Stimulated activated naive CD8-positive, alpha-beta T cell treated with anti-CD3 and anti-CD28 coated beads, Interleukin-15, Interleukin-2, amounts not matched to agents 100 U/mL and 50 U/mL, for 24 hours (primary cell): ENCODE measurements around the gene CACNA2D4.
"Not testable (repeated sequence)": the region's sequence is repeated elsewhere in the genome, so short reads cannot be mapped to it uniquely, and the experiment has no call there.

ENCODE experiments used
- ATAC-seq: fragments of 150-1000 bp; cut with Tn5 transposase; one replicate; pipeline ENCODE4 v1.10.0; 2021
- DNase-seq: peaks from one replicate; pipeline ENCODE4 v3.0.0; 2021

Gene CACNA2D4, protein sequence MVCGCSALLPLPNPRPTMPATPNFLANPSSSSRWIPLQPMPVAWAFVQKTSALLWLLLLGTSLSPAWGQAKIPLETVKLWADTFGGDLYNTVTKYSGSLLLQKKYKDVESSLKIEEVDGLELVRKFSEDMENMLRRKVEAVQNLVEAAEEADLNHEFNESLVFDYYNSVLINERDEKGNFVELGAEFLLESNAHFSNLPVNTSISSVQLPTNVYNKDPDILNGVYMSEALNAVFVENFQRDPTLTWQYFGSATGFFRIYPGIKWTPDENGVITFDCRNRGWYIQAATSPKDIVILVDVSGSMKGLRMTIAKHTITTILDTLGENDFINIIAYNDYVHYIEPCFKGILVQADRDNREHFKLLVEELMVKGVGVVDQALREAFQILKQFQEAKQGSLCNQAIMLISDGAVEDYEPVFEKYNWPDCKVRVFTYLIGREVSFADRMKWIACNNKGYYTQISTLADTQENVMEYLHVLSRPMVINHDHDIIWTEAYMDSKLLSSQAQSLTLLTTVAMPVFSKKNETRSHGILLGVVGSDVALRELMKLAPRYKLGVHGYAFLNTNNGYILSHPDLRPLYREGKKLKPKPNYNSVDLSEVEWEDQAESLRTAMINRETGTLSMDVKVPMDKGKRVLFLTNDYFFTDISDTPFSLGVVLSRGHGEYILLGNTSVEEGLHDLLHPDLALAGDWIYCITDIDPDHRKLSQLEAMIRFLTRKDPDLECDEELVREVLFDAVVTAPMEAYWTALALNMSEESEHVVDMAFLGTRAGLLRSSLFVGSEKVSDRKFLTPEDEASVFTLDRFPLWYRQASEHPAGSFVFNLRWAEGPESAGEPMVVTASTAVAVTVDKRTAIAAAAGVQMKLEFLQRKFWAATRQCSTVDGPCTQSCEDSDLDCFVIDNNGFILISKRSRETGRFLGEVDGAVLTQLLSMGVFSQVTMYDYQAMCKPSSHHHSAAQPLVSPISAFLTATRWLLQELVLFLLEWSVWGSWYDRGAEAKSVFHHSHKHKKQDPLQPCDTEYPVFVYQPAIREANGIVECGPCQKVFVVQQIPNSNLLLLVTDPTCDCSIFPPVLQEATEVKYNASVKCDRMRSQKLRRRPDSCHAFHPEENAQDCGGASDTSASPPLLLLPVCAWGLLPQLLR

DNA sequence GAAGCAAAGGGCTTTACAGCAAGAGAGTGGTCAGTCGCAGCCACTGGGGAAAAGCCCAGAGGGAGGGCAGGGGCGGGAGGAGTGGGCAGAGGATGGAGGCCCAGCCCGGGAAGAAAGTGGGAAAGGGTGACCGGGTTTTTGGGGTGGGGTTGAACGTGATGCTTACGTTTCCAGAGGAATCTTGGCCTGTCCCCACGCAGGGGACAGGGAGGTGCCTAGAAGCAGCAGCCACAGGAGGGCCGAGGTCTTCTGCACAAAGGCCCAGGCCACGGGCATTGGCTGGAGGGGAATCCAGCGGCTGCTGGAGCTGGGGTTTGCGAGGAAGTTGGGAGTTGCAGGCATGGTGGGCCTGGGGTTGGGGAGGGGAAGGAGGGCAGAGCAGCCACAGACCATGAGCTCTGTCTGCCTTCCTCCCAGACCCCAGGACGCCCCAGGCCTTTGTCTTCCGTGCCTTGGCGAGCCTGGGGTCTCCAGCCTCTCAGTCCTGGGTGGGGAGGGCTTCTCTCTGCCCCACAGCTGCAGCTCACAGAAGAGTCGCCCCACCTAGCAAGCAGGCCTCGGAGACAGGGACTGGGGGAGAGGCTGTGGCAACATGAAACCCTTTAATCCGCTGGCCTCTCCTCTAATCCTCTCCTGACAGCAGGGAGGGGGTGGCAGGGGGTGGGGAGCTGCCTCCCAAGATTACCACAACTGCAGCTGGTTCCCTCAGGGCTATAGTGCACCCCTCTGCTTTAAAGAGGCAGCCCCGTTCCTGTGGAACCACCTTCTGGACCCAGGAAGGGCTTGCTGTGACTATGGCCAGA, at the start of gene CACNA2D4:
TSS of gene CACNA2D4 (minus strand) at position 572 of the 803 bp plus-strand sequence. CDS start at position 393, 179 bp downstream.
- DNase-seq: no peak

DNA sequence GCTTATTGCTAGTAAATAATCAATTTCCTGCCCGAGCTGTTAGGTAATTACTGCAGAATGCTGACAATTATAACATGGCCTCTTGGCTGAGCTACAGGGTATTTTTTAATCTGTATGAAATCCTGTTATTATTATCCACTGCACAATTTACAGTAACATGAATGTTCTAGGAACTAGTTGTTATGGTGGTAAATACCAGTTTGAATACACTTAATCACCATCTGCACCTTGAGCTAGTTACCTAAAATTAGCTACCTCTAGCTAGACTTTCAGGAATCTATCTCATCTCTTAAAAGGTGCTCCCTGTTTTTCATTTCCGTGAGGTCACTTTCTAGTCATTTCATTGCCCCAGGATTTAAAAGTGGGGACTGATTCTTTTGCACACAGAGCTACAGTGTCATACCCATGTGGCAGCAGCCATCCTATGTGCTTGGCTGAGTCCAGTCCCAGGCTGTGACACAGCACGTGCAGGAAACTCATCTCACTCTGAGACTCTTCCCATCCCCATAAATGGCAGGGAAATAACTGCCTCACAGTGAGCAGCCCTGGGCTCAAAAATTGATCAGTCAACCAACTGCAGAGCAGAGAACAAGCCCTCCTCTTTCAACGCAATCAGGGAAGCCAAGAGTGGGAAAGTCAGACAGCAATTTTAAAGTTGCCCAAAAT, 48.2 kb upstream of the CACNA2D4 start:
- ATAC-seq (no peak), DNase-seq (no peak)

More for the DNA sequence above, at the start of gene CACNA2D4:
- ATAC-seq: no peak

DNA sequence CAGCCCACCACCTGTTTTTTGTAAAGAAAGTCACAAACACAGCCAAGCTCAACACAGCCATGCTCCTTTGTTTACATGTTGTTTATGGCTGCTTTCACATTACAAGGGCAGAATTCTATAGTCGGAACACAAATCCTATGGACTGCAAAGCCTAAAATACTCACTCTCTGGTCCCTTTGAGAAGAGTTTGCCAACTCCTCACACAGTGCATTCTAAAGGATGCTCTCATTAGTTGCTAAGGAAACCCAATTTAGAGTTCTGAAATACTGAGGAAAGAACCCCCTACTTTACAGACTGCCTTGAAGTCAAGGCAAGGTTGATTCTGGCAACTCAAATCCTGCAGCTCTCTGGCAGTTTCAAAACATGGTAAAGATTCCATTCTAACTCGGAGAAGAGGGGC, 47.5 kb upstream of the CACNA2D4 start:
- DNase-seq: no peak
- ATAC-seq: no peak

DNA sequence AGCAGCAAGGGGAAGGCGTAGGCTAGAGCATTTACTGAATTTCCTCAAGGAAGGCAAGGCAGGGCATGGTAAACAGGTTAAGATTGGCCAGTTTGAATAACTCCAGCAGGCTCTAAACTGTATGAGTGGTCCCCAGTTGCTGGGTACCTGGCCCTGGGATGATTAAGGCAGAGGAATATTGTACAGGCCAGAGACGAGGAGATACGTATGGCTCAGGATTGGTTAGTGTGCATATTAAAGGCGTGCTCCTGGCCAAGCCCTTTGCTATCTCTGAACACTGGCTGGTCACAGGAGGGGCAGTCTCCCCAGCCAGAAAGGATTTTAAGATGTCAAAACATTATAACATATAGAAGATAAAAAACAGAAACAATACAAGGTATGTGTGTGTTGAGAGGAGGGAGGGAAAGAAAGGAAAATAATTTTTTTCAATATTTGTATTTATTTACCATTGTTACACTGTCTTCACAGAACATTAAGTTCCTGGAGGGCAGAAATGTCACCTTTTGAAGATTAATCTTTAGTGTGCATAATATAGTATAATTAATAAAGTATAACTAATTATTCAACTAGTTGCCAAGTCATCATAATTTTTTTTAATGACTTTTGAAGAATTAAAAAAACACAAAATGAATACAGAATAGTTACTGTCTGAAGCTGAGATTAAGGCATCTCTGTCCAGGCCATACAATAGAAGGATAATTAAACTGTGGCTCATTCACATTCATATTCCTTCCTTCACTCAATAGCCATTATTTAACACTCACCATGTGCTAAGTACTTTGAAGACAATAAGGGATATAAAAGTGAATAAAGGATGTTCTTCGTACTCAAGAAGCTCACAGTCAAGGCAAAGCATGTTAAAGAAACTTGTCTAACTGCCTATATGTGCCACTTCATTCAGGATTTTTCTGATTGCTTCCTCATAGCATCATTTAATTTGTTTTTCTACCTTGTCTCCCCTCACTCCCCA, 43.9 kb upstream of the CACNA2D4 start:
- ATAC-seq: no peak
- DNase-seq: no peak

DNA sequence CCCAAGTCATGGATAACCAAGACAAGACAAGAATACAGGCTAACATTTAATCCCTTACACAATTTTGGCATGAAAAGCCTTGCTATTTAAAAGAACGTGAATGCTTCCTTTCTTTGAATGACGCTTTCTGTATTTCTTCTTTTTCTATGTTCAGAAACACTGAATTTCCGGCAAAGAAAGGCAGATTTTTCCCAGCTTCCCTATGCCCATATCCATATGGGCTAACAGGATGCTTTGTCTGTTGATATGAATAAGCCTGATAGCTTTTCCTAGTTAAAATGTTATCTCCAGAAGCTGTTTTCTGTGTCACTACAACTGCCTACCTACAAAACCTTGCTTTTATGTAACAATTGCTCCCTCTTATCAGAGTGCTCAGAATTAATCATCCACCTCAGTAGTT, 38.3 kb upstream of the CACNA2D4 start:
- no peak for ATAC-seq

DNA sequence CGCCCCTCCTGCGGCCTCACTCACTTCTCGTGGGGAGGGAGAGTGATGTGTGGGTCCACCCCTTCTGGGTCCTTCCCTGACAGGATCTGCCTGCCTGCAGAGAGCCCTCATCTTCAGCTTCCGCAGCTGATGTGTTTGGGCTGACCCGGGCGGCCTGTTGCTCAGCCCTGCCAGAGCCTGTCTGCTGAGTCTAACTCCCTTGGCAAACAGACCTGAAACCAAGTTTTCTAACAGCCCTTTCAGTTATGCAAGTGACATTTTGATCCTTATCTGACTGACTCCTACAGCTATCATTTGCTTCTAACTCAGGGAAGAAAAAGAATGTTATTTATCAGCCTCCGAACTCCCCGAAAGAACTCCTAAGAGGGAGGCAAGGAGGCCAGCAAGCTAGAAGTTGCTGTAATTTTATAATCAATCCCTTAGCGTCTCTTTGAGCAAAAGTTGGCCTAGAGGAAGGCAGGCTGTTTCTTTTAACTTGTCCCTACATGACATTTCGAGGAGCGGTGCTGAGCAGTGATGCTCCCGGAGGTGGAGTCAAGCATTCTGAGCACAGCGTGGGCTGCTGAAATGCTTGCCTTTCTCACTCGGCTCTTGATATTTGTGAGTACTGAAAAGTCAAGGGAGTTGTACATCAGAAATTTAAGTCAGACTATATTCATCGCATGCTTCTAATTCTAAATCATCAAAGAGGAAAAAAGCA, 31.5 kb upstream of the CACNA2D4 start:
- DNase-seq (no peak), ATAC-seq (no peak)

More for the DNA sequence above, 38.3 kb upstream of the CACNA2D4 start:
- no peak for DNase-seq

DNA sequence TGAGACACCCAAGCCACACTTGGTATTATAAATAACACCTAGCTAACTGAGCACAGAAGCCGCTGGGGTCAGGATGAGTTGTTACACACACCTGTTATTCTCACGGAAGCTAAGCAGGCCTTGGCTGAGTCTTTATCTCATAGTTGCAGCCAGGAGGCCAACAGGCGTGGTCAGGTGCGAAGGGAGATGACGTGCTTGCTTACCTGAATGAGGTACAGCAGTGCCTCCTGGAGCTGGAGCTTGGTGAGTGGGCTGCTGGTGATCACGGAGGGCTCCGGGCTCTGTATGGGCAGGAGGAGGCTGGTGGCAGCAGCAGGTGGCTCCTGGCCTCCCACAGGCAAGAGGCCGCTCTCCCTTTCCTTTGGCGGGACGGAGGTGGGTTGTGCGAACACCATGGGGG, 30.4 kb upstream of the CACNA2D4 start:
- DNase-seq: no peak
- no peak for ATAC-seq

DNA sequence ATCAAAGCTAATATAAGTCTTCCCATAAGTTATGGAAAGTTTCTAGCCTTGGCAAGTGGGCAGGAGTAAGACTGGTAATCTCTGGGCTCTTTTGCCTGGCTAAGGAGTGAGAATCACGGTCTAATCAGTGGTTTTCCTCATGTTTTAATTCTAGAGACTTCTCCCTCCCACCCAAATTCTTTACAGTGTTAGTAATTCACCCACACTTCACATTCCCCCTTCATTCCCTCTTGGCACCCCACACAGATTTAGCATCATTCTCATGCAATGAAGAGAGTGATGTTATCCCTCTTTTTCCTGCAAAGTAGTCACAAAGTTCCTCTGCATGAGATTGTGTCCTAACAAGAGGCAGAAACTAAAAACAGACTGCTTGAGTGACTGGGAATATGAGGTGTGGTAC, 28.6 kb upstream of the CACNA2D4 start:
- DNase-seq: no peak
- ATAC-seq: no peak

DNA sequence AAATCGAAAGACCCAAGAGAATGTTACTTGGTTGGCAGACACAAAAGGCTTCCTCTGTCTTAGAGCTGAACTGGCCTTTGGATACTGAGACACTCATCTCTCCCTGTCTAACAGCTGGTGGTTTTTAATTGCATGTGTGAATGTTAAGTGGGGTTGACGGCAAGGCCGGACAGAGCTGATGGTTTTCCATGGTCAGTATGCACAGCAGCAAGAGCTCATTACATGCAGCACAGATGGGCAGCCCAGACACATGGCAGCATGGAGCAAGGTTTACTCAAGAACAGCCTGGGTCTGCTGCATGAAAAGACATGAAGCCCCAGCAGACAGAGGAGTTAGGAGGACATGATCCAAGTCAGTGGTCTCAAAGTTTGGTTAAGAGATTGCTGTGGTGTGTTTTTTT, 27.8 kb upstream of the CACNA2D4 start:
- no peak for DNase-seq
- no peak for ATAC-seq

DNA sequence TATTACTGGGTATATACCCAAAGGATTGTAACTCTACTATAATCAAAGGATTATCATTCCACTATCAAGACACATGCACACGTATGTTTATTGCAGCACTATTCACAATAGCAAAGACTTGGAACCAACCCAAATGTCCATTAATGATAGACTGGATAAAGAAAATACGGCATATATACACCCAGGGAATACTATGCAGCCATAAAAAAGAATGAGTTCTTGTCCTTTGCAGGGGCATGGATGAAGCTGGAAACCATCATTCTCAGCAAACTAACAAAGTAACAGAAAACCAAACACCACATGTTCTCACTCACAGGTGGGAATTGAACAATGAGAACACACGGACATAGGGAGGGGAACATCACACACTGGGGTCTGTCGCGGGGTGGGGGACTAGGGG, 27.1 kb upstream of the CACNA2D4 start:
- not testable (repeated sequence) for ATAC-seq, DNase-seq

DNA sequence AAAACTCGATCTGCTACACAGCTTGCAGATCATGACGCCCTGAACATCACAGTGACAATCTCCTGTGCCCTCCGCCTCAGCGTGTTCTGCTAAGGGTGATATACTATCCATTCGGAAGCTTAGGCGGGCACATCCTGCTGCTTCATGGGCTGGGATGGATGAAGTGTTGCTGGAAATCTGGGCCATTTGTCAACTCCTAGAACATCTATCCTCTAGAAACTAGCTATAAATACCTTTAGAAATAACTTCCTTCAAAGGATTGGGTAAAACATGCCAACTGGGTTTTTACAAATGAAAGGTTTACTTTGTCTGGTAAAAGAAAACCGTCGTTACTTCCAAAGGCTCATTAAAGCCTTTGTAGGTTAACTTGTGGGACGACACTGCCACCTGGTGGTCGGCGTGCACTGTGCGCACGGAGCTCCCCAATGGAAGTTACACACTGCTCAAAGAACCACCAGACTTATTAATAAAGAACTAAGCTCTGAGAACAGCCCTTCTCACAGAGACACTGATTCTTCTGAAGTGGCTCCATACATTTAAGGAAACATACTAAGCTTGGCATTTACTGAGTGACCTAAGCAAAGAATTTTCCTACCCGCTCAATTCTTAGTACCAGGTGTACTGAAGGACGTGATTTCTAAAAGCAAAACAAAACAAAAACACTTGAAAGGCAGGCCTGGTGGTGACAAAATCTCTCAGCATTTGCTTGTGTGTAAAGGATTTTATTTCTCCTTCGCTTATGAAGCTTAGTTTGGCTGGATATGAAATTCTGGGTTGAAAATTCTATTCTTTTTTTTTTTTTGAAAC, 21.6 kb upstream of the CACNA2D4 start:
- ATAC-seq (peak; percentile 96), DNase-seq (peak; percentile 91)

DNA sequence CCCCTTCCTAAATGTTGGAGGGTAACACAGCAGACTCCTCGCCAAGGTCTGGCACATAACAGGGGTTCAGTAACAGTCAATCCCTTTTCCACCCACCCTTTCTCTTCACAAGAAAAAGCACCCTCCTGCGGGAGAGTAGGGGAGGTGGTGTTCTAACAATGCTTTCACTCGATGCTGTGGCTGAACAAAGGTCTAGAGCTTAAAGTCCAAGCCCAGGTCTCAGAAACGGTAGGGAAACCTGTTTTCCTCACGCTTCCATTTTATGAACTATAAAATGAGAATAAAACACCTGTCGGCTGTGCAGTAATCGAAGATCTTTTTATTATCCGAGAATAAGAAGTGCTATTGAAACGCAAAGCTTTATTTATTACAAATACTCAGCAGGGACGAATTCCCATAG, 20.9 kb upstream of the CACNA2D4 start:
- no peak for ATAC-seq

DNA sequence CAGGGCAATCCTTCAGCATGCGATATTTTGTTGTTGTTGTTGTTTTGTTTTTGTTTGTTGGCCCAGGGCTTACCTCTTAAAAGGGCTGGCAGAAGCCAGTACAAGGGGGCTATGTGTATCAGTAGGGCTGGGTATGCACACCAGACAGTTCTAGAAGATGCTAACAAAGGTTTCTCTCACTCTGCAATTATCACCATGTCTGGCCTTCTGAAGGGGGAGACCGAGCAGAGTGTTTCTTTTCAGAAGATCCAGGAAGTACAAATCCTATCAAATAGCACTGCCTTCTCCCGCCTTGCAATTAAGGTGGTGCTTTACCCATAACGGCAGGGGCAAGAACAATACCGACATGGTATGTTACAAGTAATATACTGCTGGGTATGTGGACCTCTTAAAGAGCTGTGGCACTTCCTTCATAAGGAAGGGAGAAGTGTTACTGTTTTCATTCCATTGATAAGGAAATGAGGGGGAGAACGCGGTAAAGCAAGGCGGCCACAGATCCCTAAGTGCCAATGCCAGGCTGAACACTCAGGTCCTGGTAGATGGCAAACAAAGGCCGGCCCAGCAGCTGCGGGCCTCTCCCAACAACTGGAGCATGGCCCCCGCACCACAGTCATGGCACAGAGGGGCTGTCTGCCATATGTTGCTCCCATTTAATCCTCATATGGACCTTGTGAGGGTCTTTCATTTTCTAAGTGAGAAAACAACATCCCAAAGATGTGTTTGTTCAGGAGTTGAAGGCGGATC, 19.2 kb upstream of the CACNA2D4 start:
- DNase-seq (no peak), ATAC-seq (no peak)

More for the DNA sequence above, 20.9 kb upstream of the CACNA2D4 start:
- DNase-seq: no peak

DNA sequence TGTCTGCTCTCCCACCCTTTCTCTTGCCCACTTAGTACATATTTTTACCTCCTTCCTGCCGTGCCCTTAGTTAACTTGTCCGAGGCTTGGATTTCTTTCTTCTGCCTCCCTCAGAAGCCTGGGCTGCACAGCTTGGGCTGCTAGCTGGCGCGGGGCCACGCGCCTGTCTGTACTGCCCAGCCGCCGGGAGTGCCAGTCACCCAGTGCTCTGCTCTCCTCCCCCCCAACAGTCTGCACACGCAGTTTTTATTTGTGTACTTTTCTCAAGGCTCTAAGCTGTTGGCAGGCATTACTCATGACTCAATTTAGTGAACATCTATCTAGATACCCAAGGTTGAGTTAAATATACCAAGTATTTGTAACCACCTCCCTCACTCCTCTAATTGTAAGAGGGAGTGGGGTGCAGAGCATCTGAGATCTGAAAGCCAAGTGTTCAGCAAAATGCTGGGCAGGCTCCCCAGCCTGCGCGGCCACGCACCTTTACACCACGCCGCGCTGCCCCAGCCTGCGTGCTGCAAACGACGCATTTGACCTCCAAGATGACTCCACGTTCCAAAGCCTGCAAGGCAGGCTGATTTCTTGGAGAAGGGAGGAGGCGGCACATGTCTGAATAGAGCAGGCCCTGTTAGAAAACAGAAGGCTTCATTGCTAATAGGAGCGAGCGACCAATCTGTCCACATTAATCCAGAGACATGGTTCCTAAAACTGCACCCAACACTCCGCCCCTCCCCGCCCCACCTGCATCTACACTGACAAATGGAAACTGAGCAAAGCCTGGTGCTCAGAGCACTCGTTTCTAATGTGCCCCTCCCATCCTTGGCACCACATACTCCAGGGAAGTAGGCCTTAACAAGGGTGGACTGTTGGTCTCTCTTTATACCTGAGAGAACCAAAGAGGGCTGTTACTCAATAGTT, 18.2 kb upstream of the CACNA2D4 start:
- no peak for DNase-seq
- no peak for ATAC-seq

DNA sequence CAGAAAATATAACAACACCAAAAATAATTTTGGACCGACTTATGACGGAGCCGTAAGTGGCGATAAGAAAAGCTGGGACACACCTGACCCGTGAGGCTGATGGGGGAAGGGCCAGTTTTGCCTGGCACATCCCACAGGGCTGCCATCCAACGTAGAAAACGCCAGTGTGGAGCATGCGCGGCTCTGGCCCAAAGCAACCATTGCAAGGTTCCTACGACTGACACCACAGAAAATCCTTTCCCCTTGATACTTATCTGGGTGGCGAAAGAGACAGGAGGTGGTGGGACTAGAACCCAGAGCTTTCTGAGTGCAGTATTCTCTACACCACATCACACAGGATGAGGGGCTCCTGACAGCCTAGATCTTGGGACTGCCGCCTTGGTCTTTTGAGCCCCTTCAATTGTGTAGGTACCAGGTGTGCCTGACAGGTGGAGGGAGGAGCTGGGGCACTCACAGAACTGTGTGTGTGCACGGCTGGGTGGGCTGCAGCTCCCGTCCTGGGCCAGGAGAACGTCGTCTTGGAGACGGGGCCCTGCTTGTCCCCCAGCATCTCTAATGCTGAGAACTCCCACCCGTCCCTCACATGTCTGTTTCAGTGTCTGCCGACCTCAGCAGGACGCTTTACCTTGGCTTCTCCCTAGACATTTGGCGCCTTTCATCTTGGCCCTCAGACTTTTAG, 17.4 kb upstream of the CACNA2D4 start:
- no peak for DNase-seq
- no peak for ATAC-seq

DNA sequence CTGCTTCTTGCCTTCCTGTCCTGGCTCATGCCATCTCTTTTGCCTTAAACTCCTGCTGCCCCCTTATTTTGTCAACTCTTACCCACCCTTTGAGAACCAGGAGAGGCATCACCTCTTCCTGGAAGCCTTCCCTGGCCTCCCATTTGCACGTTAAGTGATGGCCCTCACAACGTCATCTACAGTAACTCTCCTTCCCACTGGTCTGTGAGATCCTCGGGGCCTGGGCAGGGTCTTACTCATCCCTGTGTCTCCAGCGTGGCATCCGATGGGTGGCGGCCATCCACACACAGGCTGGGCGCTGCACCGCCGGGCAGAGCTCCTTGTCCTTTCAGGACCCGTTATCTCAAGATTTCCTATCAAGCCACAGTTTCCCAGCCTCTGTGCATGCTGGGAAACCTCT, 16.8 kb upstream of the CACNA2D4 start:
- ATAC-seq (no peak), DNase-seq (no peak)
